H9 (cell line): Measurements from ENCODE around the gene PPP3CA. TPM values are rescaled to one million over a fixed set of nuclear protein-coding genes. Genes with fewer than 3 reads are reported as not detected.
A peak's percentile ranks its signal among the peaks of the same experiment; 100 is the strongest.

ENCODE experiments used
- DNase-seq: peaks from one replicate; pipeline ENCODE4 v3.0.0-alpha.2; 2017
- H2AFZ ChIP-seq: one replicate; pipeline ENCODE4 v1.6.1; 2013; ENCODE audit warnings: mild to moderate bottlenecking, low read length, control low read depth, moderate library complexity
- H2AK5ac ChIP-seq: 2 replicates; pipeline ENCODE4 v1.6.1; 2013; ENCODE audit warnings: low read length, control low read depth, mixed read lengths; ENCODE audit not compliant: insufficient read length
- H2BK120ac ChIP-seq: one replicate; pipeline ENCODE4 v1.6.1; 2013; ENCODE audit warnings: low read depth, mild to moderate bottlenecking, low read length, control low read depth, inconsistent platforms; ENCODE audit not compliant: poor library complexity, severe bottlenecking
- H2BK12ac ChIP-seq: 2 replicates; pipeline ENCODE4 v1.6.1; 2013; ENCODE audit warnings: low read length, control low read depth, mixed read lengths, low read depth; ENCODE audit not compliant: insufficient read length
- H2BK15ac ChIP-seq: 2 replicates; pipeline ENCODE4 v1.6.1; 2013; ENCODE audit warnings: low read depth, low read length, control low read depth
- H2BK20ac ChIP-seq: one replicate; pipeline ENCODE4 v1.6.1; 2013; ENCODE audit warnings: low read depth, mild to moderate bottlenecking, low read length, control low read depth, inconsistent platforms; ENCODE audit not compliant: poor library complexity, severe bottlenecking
- H2BK5ac ChIP-seq: 2 replicates; pipeline ENCODE4 v1.6.1; 2013; ENCODE audit warnings: low read length, control low read depth, mixed read lengths; ENCODE audit not compliant: insufficient read length
- H3K14ac ChIP-seq: 2 replicates; pipeline ENCODE4 v1.6.1; 2013; ENCODE audit warnings: low read length, control low read depth; ENCODE audit not compliant: insufficient read depth
- H3K18ac ChIP-seq: 2 replicates; pipeline ENCODE4 v1.6.1; 2013; ENCODE audit warnings: low read depth, mild to moderate bottlenecking, mixed read lengths, low read length, control low read depth; ENCODE audit not compliant: insufficient read length
- H3K23ac ChIP-seq: 2 replicates; pipeline ENCODE4 v1.6.1; 2013; ENCODE audit warnings: low read length, control low read depth, mixed read lengths, low read depth; ENCODE audit not compliant: insufficient read length
- H3K23me2 ChIP-seq: 2 replicates; pipeline ENCODE4 v1.6.1; 2013; ENCODE audit warnings: low read depth, mild to moderate bottlenecking, mixed read lengths, low read length, control low read depth; ENCODE audit not compliant: insufficient read length, poor library complexity, severe bottlenecking
- H3K27ac ChIP-seq: 2 replicates; pipeline ENCODE4 v1.5.1; 2013; ENCODE audit warnings: low read length, control low read depth, mixed read lengths, low read depth; ENCODE audit not compliant: insufficient read length
- H3K27me3 ChIP-seq: 2 replicates; pipeline ENCODE4 v1.6.1; 2013; ENCODE audit warnings: low read length, control low read depth, inconsistent platforms; ENCODE audit not compliant: insufficient read depth
- H3K4ac ChIP-seq: 2 replicates; pipeline ENCODE4 v1.6.1; 2013; ENCODE audit warnings: low read depth, mild to moderate bottlenecking, control low read depth, inconsistent platforms, low read length, moderate library complexity
- H3K4me1 ChIP-seq: 2 replicates; pipeline ENCODE4 v1.6.1; 2013; ENCODE audit warnings: low read length, control low read depth, inconsistent platforms; ENCODE audit not compliant: insufficient read depth
- H3K4me2 ChIP-seq: 2 replicates; pipeline ENCODE4 v1.6.1; 2013; ENCODE audit warnings: low read length, control low read depth, mixed read lengths; ENCODE audit not compliant: insufficient read length, insufficient read depth
- H3K56ac ChIP-seq: 2 replicates; pipeline ENCODE4 v1.6.1; 2013; ENCODE audit warnings: low read depth, mild to moderate bottlenecking, mixed read lengths, low read length, control low read depth; ENCODE audit not compliant: insufficient read length
- H3K79me1 ChIP-seq: 2 replicates; pipeline ENCODE4 v1.6.1; 2013; ENCODE audit warnings: low read depth, mild to moderate bottlenecking, moderate library complexity, low read length, control low read depth, inconsistent platforms; ENCODE audit not compliant: insufficient read depth, poor library complexity, severe bottlenecking
- H3K79me2 ChIP-seq: 2 replicates; pipeline ENCODE4 v1.6.1; 2013; ENCODE audit warnings: low read length, control low read depth, inconsistent platforms; ENCODE audit not compliant: insufficient read depth
- H3K9ac ChIP-seq: 2 replicates; pipeline ENCODE4 v1.6.1; 2013; ENCODE audit warnings: low read length, control low read depth, mixed read lengths; ENCODE audit not compliant: insufficient read length; ENCODE audit errors: extremely low read depth
- H3K9me3 ChIP-seq: one replicate; pipeline ENCODE4 v1.6.1; 2013; ENCODE audit warnings: low read depth, low read length, inconsistent platforms; ENCODE audit not compliant: control insufficient read depth
- H3T11ph ChIP-seq: one replicate; pipeline ENCODE4 v1.6.1; 2013; ENCODE audit warnings: mild to moderate bottlenecking, low read length, control low read depth, inconsistent platforms
- H4K20me1 ChIP-seq: one replicate; pipeline ENCODE4 v1.6.1; 2013; ENCODE audit not compliant: control insufficient read depth, insufficient read length, insufficient read depth
- H4K5ac ChIP-seq: 2 replicates; pipeline ENCODE4 v1.6.1; 2013; ENCODE audit warnings: low read depth, mild to moderate bottlenecking, mixed read lengths, low read length, control low read depth; ENCODE audit not compliant: insufficient read length
- H4K8ac ChIP-seq: replicated peaks from 2 replicates; pipeline ENCODE4 v1.6.1; 2013; ENCODE audit warnings: low read length, control low read depth, mixed read lengths, low read depth; ENCODE audit not compliant: insufficient read length
- H4K91ac ChIP-seq: 2 replicates; pipeline ENCODE4 v1.6.1; 2013; ENCODE audit warnings: low read depth, mild to moderate bottlenecking, moderate library complexity, mixed read lengths, low read length, control low read depth; ENCODE audit not compliant: insufficient read length
- H3K27ac Mint-ChIP-seq, 3 experiments: 2 replicates in 2 of 3; 3 replicates in 1 of 3; pipeline ENCODE4 v1.8.0; 2020 to 2021; ENCODE audit warnings: mixed read lengths in 3 of 3, mild to moderate bottlenecking in 1 of 3, moderate library complexity in 1 of 3
- H3K27me3 Mint-ChIP-seq: 2 replicates; pipeline ENCODE4 v1.8.0; 2021; ENCODE audit warnings: low read depth, mild to moderate bottlenecking, moderate library complexity, mixed read lengths
- H3K36me3 Mint-ChIP-seq, 3 experiments: 2 replicates in 2 of 3; 3 replicates in 1 of 3; pipeline ENCODE4 v1.8.0; 2020 to 2021; ENCODE audit warnings: low read depth in 3 of 3, mixed read lengths in 3 of 3; ENCODE audit not compliant: insufficient read depth in 1 of 3
- H3K4me1 Mint-ChIP-seq, 2 experiments: 2 replicates each; pipeline ENCODE4 v1.8.0; 2020; ENCODE audit warnings: mixed read lengths in 2 of 2
- H3K4me3 Mint-ChIP-seq, 2 experiments: 2 replicates in 1 of 2; 3 replicates in 1 of 2; pipeline ENCODE4 v1.8.0; 2020 to 2021; ENCODE audit warnings: mild to moderate bottlenecking in 2 of 2, mixed read lengths in 2 of 2, moderate library complexity in 1 of 2
- H3K9me3 Mint-ChIP-seq, 2 experiments: 2 replicates in 1 of 2; 3 replicates in 1 of 2; pipeline ENCODE4 v1.8.0; 2020; ENCODE audit warnings: mild to moderate bottlenecking in 2 of 2, mixed read lengths in 2 of 2, moderate library complexity in 1 of 2
- WGBS: extraction: QIAGEN DNeasy Blood & Tissue Kit; methylation state at CpG from one replicate; pipeline ENCODE4 v1.1.7; 2013; ENCODE audit warnings: missing lambda C conversion rate, low lambda C conversion rate, mixed read lengths; ENCODE audit not compliant: insufficient read length; ENCODE audit errors: extremely low coverage; 5-methylcytosine and 5-hydroxymethylcytosine counted together
- total RNA-seq: library from RNA; stranded (reverse); gene quantifications from 2 replicates; pipeline ENCODE4 v1.2.1, GENCODE V29; 2021
- TF ChIP-seq, protein P1 (sequence below): fragments of 200-600 bp; sonication (generic); conservative IDR thresholded peaks from 3 replicates; pipeline ENCODE4 v1.8.0; 2021; ENCODE audit warnings: antibody characterized with exemption, mild to moderate bottlenecking

Gene PPP3CA
- total RNA-seq, 1 experiment from 2014 or later: 16.8 TPM

DNA sequence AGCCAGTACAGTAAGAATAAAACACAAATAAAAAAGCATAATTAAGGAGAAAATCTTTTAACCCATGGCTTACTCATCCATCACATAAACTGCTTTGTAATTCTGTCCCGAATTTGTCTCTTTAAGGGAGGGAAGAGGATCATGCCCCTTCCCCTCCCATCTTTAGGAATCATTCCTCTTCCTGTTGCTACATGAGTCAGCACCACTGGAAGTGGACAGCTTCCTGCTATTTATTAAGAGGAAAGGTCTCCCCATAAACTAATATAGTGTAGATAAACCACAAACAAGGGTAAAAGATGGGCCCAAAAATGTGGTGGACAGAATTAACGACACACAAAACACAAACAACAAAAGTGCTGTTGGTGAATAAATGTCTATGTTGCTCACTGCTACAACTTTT is 75.8 kb downstream of the PPP3CA start:
- Histone ChIP-seq H3K9ac (no peak overlapping the region), H4K8ac (no peak overlapping the region), H3K4me1 (no peaks in the 10 kb centered on the region), H2BK20ac (no peak overlapping the region), H3K56ac (no peak overlapping the region), H2AK5ac (no peak overlapping the region), H2BK5ac (no peak overlapping the region), H3K4me2 (no peak overlapping the region), H3K18ac (no peak overlapping the region), H3K79me1 (no peaks in the 10 kb centered on the region), H3K23ac (no peak overlapping the region), H2BK12ac (no peak overlapping the region), H4K5ac (no peak overlapping the region), H3K14ac (no peak overlapping the region), H2BK15ac (no peak overlapping the region), H3K27me3 (no peaks in the 10 kb centered on the region), H3T11ph (no peak overlapping the region), H3K27ac (no peak overlapping the region), H3K4ac (no peak overlapping the region), H3K79me2 (peaks cover 4% of the 10 kb centered on the region; the same call in 1 of the 2 replicates), H3K23me2 (no peaks in the 10 kb centered on the region), H2BK120ac (no peak overlapping the region), H4K91ac (no peak overlapping the region), H3K9me3 (no peaks in the 10 kb centered on the region), H2AFZ (no peak overlapping the region), H4K20me1 (no peaks in the 10 kb centered on the region)
- no CpG with 5 or more reads among the region's 2 CpGs for WGBS
- H3K9me3 Mint-ChIP-seq: no peaks in the 10 kb centered on the region
- DNase-seq: no peak
- no peaks in the 10 kb centered on the region for H3K36me3 Mint-ChIP-seq
- TF ChIP-seq, protein P1, sequence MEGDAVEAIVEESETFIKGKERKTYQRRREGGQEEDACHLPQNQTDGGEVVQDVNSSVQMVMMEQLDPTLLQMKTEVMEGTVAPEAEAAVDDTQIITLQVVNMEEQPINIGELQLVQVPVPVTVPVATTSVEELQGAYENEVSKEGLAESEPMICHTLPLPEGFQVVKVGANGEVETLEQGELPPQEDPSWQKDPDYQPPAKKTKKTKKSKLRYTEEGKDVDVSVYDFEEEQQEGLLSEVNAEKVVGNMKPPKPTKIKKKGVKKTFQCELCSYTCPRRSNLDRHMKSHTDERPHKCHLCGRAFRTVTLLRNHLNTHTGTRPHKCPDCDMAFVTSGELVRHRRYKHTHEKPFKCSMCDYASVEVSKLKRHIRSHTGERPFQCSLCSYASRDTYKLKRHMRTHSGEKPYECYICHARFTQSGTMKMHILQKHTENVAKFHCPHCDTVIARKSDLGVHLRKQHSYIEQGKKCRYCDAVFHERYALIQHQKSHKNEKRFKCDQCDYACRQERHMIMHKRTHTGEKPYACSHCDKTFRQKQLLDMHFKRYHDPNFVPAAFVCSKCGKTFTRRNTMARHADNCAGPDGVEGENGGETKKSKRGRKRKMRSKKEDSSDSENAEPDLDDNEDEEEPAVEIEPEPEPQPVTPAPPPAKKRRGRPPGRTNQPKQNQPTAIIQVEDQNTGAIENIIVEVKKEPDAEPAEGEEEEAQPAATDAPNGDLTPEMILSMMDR: no peak
- H3K4me3 Mint-ChIP-seq: no peak overlapping the region
- no peaks in the 10 kb centered on the region for H3K27me3 Mint-ChIP-seq
- H3K27ac Mint-ChIP-seq: 0 out of 7 replicates have a peak overlapping the region, but pooled peaks of 1 of the 3 experiments have one; percentile 47
- H3K4me1 Mint-ChIP-seq: peaks cover 0 to 5% of the 10 kb centered on the region in 2 experiments; a peak in 1 of 4 replicates
